Smooth muscle cell of the brain vasculature (primary cell): Measurements from ENCODE around the gene BCAM.
"Not testable (repeated sequence)": the region's sequence is repeated elsewhere in the genome, so short reads cannot be mapped to it uniquely, and the experiment has no call there.

ENCODE experiments used
- DNase-seq: peaks from one replicate; pipeline ENCODE4 v3.0.0-alpha.2; 2012; ENCODE audit warnings: low read depth, low spot score

The BCAM gene

GRCh38 chr19:44848812-44849447 is 40.0 kb downstream of the BCAM start:
- DNase-seq = no peak

DNA sequence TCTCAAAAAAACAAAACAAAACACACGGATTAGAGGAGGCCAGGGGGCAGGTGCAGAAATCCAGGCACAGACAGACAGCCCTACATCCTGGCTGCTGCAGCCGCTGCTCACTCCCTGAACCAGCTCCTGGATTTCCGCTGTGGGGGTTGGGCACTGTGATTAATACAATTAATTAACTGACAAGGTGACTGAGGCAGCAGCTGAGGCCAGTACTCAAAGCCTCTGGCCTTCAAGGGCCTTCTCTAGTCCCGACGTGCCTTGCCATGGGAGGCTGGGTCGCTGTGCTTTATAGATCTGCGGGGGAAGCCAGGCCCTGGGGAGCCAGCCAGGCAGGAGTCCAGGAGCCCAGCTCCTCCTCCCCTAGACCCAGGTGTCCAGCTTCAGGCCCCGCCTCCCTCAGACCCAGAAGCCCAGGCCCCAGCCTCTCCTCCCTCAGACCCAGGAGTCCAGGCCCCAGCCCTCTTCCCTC is 41.8 kb downstream of the BCAM start:
- DNase-seq = no peak

DNA sequence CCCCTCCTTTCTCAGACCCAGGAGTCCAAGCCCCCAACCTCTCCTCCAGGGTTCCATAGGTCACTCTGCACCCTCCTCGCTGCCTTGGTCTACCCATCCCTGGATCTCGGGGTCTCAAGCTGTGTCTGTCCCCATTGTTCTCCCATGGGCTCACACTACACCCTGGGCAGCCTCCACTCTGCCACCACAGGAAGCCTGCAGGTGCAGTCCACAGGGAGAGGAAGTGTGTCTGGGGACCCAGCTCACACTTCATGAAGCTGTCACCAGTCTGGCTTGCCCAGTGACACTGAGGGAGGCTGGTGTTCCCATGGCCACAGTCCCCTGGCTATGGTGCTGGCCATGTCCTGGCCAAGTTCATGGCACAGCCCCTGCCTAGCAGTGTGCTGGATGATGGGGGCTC is 42.5 kb downstream of the BCAM start:
- no peak for DNase-seq

DNA sequence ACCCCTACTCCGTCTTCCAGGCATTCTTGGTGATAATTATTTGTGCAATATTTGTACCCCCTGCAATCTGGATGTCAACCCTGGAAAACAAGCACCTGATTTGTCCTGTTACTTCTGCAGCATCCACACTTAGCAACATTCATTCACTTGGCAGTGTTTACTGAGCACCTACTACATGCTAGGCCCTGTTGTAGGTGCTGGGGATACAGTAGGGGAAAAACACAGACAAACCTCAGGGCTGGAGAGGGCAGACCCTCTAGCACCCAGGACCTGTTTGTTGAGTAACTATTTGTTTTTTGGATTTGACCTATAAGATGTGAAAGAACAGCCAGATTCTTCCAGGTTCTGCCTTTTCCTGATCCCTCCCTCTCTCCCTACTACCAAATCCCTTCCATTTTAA is 46.7 kb downstream of the BCAM start:
- no peak for DNase-seq

DNA sequence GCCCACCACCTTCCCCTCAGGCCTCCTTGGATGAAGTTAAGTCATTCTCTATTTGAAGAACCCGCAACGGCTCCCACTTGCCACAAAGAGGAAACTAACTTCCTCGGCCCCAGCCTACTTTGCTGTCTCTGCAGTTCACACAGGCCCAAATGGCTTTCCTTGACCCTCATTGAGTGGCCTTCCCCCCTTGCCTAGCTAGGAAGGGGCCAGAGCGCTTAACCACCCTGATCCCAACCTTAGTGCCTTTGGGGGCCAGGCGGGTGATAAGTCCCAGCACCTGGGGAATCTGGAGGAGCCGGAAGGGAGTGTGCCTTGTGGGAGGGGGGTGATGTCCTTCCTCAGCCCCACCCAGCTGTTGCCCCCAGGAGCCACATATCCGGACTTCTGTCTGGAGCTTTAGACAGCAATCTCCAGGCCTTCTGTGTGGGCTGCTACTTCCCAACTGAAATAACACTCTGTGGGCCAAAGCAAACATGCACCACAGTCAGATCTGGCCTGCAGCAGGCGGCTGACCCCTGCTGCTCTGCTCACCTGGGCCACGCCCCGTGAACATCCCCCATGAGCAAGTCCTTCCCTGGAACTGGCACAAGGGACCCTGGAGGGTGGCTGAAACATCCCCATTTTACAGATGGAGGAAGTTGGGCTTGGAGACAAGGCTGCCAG is 47.6 kb downstream of the BCAM start:
- no peak for DNase-seq

GRCh38 chr19:44857837-44858236 is 48.9 kb downstream of the BCAM start:
- DNase-seq = no peak

- DNase-seq = not testable (repeated sequence)
These were observed 52.7 kb downstream of the BCAM start for GRCh38 chr19:44861576-44861975.

DNA sequence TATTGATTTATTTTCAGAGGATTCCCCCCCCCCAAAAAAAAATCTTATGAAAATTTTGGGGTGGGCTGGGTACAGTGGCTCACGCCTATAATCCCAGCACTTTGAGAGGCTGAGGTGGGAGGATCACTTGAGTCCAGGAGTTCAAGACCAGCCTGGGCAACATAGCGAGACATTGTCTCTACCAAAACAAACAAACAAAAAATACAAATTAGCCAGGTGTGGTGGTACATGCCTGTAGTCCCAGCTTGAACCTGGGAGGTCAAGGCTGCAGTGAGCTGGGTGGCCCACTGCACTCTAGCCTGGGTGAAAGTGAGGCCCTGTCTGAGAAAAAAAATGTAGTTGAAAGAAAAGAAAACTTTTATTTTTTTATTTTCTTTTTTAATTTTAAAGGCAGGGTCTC is 55.1 kb downstream of the BCAM start:
- DNase-seq = no peak

- DNase-seq = no peak
These were observed 56.4 kb downstream of the BCAM start for GRCh38 chr19:44865196-44865767.

DNA sequence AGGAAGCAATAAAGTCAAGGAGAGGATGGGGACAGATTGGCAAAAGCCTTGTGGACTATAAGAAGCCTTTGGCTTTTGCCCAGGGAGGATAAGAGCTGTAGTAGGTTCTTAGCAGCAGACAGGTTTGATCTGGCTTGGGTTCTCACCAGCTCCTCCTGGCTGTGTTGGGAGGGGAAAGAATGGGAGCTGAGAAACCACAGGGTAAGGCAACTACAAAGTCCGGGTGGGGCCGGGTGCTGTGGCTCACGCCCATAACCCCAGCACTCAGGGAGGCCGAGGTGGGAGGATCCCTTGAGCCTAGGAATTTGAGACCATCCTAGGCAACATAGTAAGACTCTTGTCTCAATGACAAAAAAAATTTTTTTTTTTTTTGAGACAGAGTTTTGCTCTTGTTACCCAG is 57.8 kb downstream of the BCAM start:
- no peak for DNase-seq

GRCh38 chr19:44867578-44867977 is 58.7 kb downstream of the BCAM start:
- no peak for DNase-seq

- no peak for DNase-seq
These were observed 61.0 kb downstream of the BCAM start for GRCh38 chr19:44869733-44870470.
